GM18868 (cell line): ENCODE results near the gene DICER1.

Experiments used
- ATAC-seq: cut with Tn5 transposase; IDR thresholded peaks from one replicate; pipeline ENCODE4 v1.9.1; 2021; ENCODE audit warnings: mild to moderate bottlenecking, moderate library complexity; ENCODE audit not compliant: unreplicated experiment

Gene DICER1

DNA sequence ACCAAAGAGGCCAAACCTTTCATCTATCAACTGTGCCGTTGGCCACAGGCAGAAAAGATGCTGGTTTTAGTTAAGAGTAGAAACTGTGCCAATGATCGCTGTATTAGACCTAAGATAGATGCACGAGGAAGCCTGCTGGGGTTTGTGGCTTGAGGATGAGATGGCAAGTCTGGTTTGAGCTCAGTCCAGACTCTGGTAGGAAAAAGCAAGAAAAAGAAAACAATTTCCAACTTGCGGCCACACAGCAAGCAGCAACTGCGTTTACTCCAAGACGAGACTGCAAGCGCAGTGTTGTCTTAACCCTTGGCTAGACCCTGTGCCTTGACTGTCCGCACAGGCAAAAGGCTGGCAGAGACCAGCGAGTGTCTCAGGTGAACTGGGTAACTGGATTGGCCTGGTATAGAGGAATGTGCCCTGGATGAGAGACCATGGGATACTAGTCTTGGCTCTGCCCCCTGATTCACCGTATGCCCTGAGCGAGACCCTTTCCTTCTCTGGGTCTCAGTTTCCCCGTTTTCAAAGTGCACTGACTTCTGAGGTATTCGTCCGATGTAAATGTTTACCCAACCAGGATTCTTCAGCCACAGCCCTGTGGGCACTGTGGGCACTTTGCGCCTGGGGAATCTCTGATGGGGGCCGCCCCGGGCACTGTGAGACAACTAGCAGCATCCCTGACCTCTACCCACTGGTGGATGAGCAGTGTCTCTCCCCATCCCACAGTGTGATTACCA, 113.4 kb downstream of the DICER1 start:
- ATAC-seq = no peak

DNA sequence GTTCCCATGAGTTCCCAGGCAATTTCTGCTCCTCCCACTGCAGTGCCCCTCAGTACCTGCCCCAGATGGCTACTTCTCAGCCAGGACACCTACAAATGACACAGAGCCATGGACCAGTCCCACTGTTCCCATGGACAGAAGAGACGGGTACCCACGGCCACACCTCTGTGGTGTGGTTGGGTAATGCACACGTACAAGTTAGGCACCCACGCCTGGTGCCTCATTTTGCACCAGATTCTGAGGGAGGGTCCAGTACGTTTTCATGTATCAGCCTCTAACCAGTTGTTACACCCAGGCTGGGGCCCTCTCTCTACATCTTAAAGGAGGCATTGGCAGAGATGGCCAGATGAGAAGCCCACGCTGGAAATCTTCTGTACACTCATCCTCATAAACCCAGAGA, 114.0 kb downstream of the DICER1 start:
- no peak for ATAC-seq

DNA sequence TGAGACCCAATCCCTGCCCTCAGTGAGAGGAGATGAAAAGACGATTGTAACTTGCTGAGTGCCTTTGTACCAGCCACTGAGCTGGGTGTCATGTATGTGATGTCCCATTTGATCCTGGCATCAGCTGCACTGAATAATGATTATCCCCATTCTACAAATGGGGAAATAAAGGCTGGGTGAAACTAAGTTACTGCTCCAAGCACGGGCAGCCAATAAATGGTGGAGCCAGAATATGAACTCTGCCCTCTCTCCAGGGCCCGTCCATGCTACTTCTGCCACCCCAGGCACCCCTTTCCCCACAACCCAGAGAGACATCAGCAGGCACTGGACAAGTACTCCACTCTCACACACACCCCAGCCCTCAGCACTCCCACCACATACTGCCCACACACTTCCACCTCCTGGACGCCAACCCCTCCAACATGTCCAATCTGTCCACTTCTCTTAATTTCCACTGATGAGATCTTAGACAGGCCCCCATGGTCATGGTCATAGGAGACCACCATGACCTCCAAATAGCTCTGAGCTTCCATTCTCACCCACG, 115.8 kb downstream of the DICER1 start:
- ATAC-seq = no peak

DNA sequence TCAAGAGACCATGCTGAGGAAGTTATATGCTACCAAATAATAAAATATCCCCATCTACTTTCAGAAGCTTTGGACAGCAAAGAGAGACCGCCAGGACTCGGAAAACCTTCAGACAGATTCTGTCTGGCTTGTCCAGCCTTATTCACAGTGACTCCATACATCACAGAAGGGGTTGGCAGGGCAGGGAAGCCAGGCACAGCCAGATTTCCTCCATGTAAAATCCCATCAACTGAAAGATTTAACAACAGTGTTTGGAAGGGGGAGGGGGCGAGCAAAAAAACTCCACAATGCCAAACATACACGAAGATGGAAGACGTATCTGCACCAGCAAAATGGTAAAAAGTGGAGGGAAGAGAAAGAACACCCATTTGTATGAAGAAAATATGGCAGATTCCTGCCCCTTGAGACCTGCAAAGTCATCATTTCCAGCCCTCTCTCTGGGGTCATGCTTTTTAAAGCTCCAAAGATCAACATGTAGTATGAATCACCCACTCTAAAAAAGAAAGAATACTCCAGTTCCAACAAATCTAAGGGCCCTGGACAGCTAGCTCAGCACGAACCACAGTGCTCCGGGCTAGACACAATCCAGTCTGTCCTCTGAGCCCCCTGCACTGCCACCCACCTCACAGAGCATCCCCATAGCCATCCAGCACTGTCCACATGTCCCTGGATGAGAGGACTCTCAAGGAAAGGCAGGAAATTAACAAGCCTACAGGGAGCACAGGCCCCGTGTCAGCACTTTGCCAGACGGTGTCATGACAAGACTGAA, 116.4 kb downstream of the DICER1 start:
- no peak for ATAC-seq

DNA sequence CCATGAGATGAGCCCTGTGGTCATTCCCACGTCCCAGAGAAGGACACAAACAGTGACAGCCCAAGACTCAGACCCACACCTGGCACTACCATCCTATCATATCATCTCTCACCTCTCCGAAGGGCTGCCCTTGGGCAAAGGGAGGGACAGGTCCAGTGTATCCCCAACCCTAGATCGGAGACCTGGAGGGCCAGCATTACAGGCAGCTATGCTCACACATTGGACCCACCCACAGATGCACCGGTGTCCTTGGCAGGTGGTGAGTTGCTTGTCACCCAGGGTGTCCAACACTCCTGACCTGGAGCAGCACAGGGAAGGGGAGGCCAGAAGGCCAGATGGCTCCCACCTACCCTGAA, 117.4 kb downstream of the DICER1 start:
- no peak for ATAC-seq

DNA sequence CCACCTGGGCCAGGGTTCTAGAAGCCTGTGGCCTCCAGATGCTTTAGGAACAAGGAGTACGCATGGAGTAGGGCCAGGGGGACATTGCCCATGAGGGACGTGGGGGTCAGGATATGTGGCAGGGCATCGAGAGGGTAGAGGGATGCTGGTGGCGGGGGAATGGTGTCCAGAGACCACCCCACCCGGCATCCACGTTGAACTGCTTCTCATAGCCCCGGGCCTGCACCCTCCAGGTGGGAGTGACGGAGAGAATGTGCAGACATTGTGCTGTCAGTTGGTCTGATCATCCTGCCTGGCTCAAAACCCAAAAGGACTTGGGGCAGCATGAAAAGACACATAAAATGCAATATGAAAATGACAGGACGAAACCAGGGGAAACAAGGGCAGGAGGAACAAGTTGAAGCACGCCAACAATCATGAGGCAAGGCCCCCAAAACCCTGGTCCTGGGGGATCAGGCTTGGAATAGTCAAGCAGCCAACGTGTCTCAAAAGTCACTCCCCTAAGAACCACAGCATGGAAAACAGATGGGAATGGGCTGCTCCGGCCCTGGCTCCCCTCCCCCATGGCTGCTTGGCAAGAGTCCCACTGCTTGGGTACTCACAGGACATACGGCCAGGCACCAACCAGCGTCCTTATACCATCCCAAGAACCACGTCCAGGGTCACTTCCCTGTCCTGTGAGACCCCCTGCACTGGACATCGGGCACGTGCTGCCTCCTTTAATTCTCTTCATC, 117.9 kb downstream of the DICER1 start:
- ATAC-seq = no peak

DNA sequence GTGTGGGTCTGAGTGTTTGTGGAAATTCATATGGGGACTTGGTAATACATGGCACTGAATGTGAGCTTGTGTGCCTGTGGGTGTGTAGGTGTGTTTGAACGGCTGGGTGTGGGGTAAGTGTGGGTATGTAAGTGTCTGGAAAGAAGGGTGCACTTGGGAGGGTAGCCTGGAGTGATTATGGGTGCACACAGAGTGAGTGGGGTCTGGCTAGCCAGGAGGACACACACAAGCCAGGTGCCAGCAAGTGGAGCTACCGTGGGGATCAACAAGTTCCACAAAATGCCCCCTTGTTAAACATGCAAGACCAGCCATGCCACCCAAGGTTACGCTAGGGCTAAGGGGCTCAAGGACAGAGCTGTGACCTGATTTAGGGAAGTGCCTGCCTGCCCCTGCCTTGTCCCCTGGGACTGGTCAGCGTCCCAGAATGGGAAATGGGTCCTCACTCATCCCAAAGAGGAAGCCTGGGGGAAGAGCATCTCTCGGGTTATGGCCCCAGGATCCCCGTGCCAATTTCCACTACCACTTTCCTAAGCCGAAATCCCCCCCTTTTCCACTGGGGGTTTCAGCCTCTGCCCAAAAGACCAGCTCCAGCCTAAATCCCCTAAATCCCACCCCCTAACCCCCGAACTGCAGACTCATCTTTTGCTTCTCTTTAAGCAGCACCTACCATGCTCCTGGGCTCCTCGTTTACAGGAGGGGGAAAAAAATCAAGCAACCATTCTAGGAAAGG, 118.6 kb downstream of the DICER1 start:
- no peak for ATAC-seq

DNA sequence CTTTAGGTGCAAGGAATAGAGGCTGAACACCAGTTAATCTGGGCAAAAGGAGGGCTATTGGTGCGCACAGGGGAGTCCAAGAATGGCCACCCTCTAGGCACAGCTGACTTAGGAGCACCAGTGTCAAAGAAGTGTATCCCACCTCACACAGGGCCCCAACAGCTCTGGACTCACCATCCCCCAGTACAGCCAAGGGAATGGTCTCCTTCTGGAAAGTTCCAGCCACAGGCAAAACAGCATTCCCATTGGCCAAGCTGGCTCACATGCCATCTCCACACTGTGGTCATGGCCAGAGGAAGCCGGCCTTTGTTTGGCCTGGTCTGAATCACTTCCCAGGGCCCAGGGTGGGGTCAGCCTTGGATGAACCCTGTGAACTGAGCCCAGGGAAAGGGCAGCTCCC, 120.1 kb downstream of the DICER1 start:
- no peak for ATAC-seq
